Gastrocnemius medialis (tissue), 4 donors: ENCODE measurements around the gene UGP2. TPM values are rescaled to one million over a fixed set of nuclear protein-coding genes. Genes with fewer than 3 reads are reported as not detected.
"Not testable (repeated sequence)": the region's sequence is repeated elsewhere in the genome, so short reads cannot be mapped to it uniquely, and the experiment has no call there.

Source experiments
- ATAC-seq, 2 donors: fragments of 150-250 bp; one replicate each; pipeline ENCODE4 v1.9.1; 2016
- DNase-seq, 2 donors: peaks; one replicate each; pipeline ENCODE4 v3.0.0-alpha.2; 2019
- H3K27ac ChIP-seq, 4 donors: fragments of 200-600 bp; sonication (generic); 1 replicate in 1 of 4; 2 replicates in 3 of 4; pipeline ENCODE4 v1.5.1; 2016 to 2018; ENCODE audit warnings: mild to moderate bottlenecking in 2 of 4, moderate library complexity in 1 of 4
- H3K27me3 ChIP-seq, 3 donors: fragments of 200-600 bp; sonication (generic) in 2 of 3; 1 replicate in 1 of 3; 2 replicates in 2 of 3; pipeline versions ENCODE4 v1.5.1 to v1.6.0; 2016 to 2019; ENCODE audit warnings: mild to moderate bottlenecking in 1 of 3, moderate library complexity in 1 of 3
- H3K36me3 ChIP-seq, 2 donors: fragments of 200-600 bp; sonication (generic) in 1 of 2; one replicate each; pipeline ENCODE4 v1.5.1; 2017 to 2018
- H3K4me1 ChIP-seq, 2 donors: fragments of 200-600 bp; sonication (generic) in 1 of 2; one replicate each; pipeline ENCODE4 v1.5.1; 2016 to 2017; ENCODE audit warnings: mild to moderate bottlenecking in 2 of 2
- H3K4me3 ChIP-seq, 4 donors: fragments of 200-600 bp; sonication (generic) in 3 of 4; 1 replicate in 1 of 4; 2 replicates in 3 of 4; pipeline ENCODE4 v1.5.1; 2016 to 2019; ENCODE audit warnings: mild to moderate bottlenecking in 2 of 4
- H3K9me3 ChIP-seq, 3 donors: fragments of 200-600 bp; sonication (generic) in 2 of 3; 1 replicate in 1 of 3; 2 replicates in 2 of 3; pipeline ENCODE4 v1.5.1; 2016 to 2019
- POLR2A ChIP-seq, 2 donors: fragments of 450-650 bp; IDR thresholded peaks; one replicate each; pipeline ENCODE4 v1.6.1; 2017; ENCODE audit warnings: antibody characterized with exemption in 2 of 2, mild to moderate bottlenecking in 2 of 2, moderate library complexity in 2 of 2
- in situ Hi-C, 4 donors: fragments of 200-750 bp; cut with MboI; loops; one replicate each; pipeline versions ENCODE4 v1.15.0 to v1.8.0; 2017; ENCODE audit warnings: low sequenced_read_pairs in 4 of 4
- intact Hi-C: fragments of 100-400 bp; cut with DNase I; formaldehyde crosslinking; loops from one replicate; pipeline ENCODE4 v1.15.1; 2023; ENCODE audit warnings: low total_unique reads
- total RNA-seq, 4 donors: library from RNA; depleted of rRNA; stranded (reverse); fragments of >200 nt; gene quantifications; one replicate each; pipeline versions ENCODE4 v1.1.0 to v1.2.3, GENCODE V29; 2016
- TF ChIP-seq, protein P1 (sequence below), 5 experiments: fragments of 450-650 bp in 3 of 5; fragments of 200-600 bp in 2 of 5; sonication (generic) in 2 of 5; IDR thresholded peaks in 4 of 5; conservative IDR thresholded peaks in 1 of 5; 1 replicate in 4 of 5; 2 replicates in 1 of 5; pipeline ENCODE4 v1.5.1; 2016 to 2019; ENCODE audit warnings: antibody characterized with exemption in 5 of 5, mild to moderate bottlenecking in 3 of 5, moderate library complexity in 3 of 5

UGP2 gene
- total RNA-seq, 4 donors from 2014 or later, result 398 to 784 (median 580) TPM

DNA sequence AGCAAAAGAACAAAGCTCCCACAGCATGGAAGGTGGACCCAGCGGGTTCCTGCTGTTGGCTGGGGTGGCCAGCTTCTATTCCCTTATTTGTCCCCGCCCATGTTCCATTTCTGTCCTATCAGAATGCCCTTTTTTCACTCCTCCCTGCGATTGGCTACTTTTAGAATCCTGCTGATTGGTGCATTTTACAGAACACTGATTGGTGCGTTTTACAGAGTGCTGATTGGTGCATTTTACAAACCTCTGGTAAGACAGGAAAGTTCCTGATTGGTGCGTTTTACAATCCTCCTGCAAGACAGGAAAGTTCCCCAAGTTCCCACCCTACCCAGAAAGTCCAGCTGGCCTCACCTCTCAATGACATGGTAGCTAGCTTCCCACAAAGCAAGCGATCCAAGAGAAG is 40.2 kb upstream of the UGP2 start:
- intact Hi-C loops (no loop called here), in situ Hi-C loops (no loop called here)
- no peak for DNase-seq
- no peaks in the 10 kb centered on the region for H3K9me3 ChIP-seq
- no peaks in the 10 kb centered on the region for H3K27me3 ChIP-seq
- no peak for TF ChIP-seq POLR2A (IDR thresholded peaks at IDR 0.05)
- TF ChIP-seq, protein P1, sequence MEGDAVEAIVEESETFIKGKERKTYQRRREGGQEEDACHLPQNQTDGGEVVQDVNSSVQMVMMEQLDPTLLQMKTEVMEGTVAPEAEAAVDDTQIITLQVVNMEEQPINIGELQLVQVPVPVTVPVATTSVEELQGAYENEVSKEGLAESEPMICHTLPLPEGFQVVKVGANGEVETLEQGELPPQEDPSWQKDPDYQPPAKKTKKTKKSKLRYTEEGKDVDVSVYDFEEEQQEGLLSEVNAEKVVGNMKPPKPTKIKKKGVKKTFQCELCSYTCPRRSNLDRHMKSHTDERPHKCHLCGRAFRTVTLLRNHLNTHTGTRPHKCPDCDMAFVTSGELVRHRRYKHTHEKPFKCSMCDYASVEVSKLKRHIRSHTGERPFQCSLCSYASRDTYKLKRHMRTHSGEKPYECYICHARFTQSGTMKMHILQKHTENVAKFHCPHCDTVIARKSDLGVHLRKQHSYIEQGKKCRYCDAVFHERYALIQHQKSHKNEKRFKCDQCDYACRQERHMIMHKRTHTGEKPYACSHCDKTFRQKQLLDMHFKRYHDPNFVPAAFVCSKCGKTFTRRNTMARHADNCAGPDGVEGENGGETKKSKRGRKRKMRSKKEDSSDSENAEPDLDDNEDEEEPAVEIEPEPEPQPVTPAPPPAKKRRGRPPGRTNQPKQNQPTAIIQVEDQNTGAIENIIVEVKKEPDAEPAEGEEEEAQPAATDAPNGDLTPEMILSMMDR (IDR thresholded peaks at IDR 0.05 in 4 of 5, conservative IDR thresholded peaks at IDR 0.05 in 1 of 5), result no peak
- no peaks in the 10 kb centered on the region for H3K36me3 ChIP-seq
- H3K4me3 ChIP-seq, result no peak overlapping the region
- peaks cover 0 to 4% of the 10 kb centered on the region in 2 donors for H3K4me1 ChIP-seq
- ATAC-seq, result no peak
- no peak overlapping the region for H3K27ac ChIP-seq

DNA sequence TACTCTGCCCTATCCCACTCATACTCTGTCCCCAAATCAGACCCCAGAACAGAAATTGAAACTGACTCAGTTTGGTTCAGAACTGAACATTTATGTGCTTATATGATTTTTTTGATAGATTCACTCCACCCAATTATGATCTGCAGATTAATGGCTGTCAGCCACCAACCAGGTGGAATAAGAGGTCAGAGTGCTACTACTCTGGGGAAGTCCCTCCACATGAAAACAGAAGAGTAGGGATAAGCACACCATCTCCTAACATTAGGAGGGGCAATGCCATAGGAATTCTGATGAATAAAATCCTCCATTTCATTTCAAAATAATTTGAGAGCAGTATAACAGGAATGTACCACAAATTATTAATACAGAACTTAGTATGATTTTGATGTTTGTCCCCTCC is 36.3 kb upstream of the UGP2 start:
- ATAC-seq, result no peak

DNA sequence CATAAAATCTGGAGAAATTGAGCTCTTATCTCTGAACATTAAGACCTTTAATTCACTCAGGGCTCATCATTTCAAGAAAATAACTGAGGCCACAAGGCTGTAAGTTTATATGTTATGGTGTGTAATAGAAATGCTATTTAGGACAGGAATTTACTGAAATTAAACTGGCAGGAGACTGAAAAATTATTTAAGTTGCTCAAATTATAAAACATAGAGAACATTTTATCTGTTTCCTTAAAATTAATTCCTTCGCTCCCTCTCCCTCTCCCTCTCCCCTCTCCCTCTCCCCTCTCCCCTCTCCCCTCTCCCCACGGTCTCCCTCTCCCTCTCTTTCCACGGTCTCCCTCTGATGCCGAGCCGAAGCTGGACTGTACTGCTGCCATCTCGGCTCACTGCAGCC is 33.7 kb upstream of the UGP2 start:
- H3K9me3 ChIP-seq, H3K27me3 ChIP-seq, H3K36me3 ChIP-seq, DNase-seq, H3K4me3 ChIP-seq, H3K4me1 ChIP-seq, ATAC-seq, intact Hi-C loops, in situ Hi-C loops, H3K27ac ChIP-seq: not testable (repeated sequence)

More for the DNA sequence above, 36.3 kb upstream of the UGP2 start:
- Histone ChIP-seq H3K4me1 (no peaks in the 10 kb centered on the region), H3K36me3 (no peaks in the 10 kb centered on the region), H3K4me3 (no peak overlapping the region), H3K9me3 (no peaks in the 10 kb centered on the region), H3K27ac (no peak overlapping the region), H3K27me3 (no peaks in the 10 kb centered on the region)
- DNase-seq, result no peak
- intact Hi-C loops (no loop called here), in situ Hi-C loops (no loop called here)
- TF ChIP-seq POLR2A (IDR thresholded peaks at IDR 0.05), result no peak
- TF ChIP-seq, protein P1 (IDR thresholded peaks at IDR 0.05 in 4 of 5, conservative IDR thresholded peaks at IDR 0.05 in 1 of 5), result no peak

DNA sequence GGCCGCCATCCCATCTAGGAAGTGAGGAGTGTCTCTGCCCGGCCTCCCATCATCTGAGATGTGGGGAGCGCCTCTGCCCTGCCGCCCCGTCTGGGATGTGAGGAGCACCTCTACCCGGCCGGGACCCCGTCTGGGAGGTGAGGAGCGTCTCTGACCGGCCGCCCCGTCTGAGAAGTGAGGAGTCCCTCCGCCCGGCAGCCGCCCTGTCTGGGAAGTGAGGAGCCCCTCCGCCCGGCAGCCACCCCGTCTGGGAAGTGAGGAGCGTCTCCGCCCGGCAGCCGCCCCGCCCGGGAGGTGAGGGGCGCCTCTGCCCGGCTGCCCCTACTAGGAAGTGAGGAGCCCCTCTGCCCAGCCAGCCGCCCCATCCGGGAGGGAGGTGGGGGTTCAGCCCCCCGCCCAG is 32.8 kb upstream of the UGP2 start:
- H3K36me3 ChIP-seq, H3K9me3 ChIP-seq, H3K4me1 ChIP-seq, H3K27me3 ChIP-seq, intact Hi-C loops, H3K4me3 ChIP-seq, DNase-seq, ATAC-seq, H3K27ac ChIP-seq, in situ Hi-C loops: not testable (repeated sequence)

DNA sequence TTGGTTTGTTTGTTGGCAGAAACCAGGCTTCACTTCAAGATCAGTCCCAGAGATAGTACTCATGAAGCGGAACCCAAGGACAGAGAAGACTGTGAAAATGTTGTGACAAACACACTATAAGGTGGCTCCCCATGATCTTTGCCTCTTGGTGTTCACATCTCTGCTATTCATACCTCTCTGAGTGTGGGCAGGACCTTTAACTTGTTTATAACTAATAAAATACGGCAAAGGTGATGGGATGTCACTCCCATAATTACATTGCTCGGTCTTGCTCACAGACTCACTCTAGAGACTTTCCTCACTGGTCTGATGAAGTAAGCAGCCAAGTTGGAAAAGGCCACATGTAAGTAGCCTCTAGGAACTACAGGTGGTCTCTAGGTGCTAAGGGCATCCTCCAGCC is 30.6 kb upstream of the UGP2 start:
- intact Hi-C loops (no loop called here), in situ Hi-C loops (no loop called here)
- peaks cover 6 to 9% of the 10 kb centered on the region in 2 donors for H3K4me1 ChIP-seq
- H3K27me3 ChIP-seq, result no peaks in the 10 kb centered on the region
- no peaks in the 10 kb centered on the region for H3K9me3 ChIP-seq
- H3K4me3 ChIP-seq, result no peak overlapping the region
- H3K27ac ChIP-seq, result no peak overlapping the region
- TF ChIP-seq, protein P1 (IDR thresholded peaks at IDR 0.05 in 4 of 5, conservative IDR thresholded peaks at IDR 0.05 in 1 of 5), result no peak
- no peak for TF ChIP-seq POLR2A (IDR thresholded peaks at IDR 0.05)
- no peak for ATAC-seq
- no peak for DNase-seq
- H3K36me3 ChIP-seq, result peaks cover 0 to 6% of the 10 kb centered on the region in 2 donors

DNA sequence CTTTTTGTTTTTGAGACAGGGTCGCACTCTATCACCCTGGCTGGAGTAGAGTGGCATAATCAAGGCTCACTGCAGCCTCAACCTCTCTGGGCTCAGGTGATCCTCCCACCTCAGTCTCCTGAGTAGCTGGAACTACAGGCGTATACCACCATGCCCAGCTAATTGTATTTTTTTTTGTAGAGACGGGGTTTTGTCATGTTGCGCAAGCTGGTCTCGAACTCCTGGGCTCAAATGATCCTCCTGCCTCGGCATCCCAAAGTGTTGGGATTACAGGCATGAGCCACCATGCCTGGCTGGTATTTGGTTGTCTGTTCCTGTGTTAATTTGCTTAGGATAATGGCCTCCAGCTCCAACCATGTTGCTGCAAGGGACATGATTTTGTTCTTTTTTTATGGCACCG is 29.8 kb upstream of the UGP2 start:
- H3K4me3 ChIP-seq, H3K27ac ChIP-seq, DNase-seq, H3K27me3 ChIP-seq, intact Hi-C loops, ATAC-seq, H3K36me3 ChIP-seq, H3K9me3 ChIP-seq, in situ Hi-C loops: not testable (repeated sequence)
- peaks cover 13 to 14% of the 10 kb centered on the region in 2 donors for H3K4me1 ChIP-seq
